Measurements from ENCODE around the gene PSMF1. TPM values are rescaled to one million over a fixed set of nuclear protein-coding genes. Genes with fewer than 3 reads are reported as not detected.

PSMF1 gene
- total RNA-seq, 1 donor from 2014 or later = 20.7 TPM

DNA sequence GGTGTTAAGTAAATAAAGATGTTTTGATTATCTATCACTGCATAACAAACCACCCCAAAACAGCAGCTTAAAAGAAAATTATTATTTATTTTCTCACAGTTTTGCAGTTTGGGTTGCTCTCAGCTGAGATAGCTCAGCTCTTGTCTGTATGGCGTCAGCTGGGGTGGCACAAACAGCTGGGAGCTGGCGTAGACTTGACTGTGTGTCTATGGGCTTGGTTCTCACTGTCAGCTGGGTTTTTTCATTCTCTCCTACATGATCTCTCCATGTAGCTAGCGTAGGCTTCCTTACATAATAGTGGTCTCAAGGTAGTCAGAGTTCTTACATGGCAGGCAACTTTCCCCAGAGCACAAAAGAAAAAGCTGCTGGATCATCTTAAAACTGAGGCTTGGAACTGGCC is 72.9 kb downstream of the PSMF1 start:
- no peak for DNase-seq

DNA sequence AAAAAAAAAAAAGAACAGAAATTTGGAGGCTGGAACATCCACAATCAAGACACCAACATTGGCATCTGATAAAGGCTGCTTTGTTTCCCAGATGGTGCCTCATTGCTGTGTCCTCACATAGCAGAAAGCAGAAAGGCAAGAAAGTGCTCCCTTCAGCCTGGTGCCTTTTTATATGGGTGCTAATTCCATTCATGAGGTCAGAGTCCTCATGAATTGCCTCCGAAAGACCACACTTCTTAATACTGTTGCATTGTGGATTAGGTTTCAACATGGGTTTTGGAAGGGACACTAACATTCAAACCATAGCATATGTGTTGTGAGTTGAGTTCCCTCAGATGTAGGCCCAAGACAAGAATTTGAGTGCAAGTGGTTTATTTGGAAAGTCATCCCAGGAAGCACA is 76.8 kb downstream of the PSMF1 start:
- no peak for DNase-seq

DNA sequence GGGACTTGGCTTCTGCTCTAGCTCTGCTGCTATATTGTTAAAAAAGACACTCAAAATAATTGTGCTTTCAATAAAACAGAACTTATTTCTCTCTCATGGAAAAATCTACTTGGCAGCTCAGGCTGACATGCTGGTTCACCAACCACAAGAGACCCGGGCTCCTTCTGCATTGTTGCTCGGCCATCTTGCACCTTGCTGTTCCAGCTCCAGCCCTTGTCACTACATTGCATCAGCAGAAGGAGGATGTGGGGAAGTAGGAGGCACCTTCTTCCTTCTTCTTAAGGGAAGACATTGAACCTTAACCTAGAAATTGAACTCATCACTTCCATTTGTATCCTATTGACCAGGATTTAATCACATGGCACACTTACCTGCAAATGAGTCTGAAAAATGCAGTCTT is 78.2 kb downstream of the PSMF1 start:
- DNase-seq = no peak

DNA sequence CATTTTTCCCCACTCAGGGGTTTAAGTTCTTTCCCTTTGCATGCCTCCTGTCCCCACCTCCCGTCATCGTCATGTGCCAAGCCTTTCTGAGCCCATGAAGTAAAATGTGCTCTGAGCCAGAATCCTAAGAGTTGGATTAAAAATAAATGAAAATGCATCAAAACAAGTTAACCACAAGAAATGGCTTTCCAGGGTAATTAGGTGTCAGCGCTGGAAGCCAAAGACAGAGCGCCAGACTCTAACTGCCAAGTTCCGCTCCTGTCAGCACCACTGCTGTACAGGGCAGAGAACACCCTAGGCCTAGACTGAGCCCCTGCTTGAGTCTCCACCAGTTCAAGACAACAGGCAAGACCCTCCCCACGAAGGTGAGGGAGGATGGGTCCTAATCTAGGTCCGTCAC is 79.4 kb downstream of the PSMF1 start:
- no peak for DNase-seq

DNA sequence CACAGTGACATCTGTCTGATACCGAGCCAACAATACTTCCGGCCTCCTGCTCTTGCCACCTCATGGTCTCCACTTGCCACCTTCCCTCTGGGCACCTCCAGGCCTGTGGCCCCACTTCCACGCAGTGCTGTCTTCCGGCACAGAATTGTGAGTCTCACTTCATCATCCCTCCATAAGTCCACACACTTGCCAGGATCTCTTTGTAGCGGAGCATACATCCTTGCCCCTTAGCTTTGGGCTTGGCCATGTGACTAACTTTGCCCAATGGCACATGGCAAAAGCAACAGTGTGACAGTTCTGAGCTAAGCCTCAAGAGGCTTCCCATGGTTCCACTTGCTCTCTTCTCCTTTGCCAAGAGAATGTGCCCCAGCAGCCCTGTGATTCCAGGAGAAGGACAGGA is 80.3 kb downstream of the PSMF1 start:
- no peak for DNase-seq

DNA sequence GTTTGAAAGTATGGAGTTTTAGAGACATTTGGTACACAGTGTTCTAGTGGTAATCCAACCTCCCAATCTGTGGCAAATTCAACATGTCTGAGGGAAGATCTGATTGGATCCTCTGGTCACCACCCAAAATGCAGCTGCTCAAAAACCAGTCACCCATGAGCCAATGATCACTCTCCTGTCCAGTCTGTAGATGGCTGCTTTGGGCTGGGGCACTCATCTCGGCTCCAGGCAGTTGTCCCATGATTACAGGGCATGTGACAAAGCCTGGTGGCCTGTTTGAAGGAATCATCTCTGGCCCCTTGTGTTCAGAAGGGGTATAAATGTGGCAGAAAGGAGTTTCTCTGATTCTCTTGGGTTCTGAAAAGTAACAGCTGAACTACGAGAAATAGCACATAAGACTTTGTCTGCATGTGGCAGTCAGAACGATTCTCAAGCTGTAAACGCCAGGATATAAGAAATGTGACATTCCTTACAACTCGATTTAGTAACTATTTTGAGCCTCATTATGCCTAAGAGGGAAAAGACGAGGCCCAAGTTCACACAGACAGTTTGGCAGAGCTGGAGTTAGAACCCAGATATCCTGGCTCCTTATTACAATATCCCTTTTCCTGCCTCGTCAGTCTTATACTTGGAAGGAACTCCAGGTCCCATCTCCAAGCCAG is 80.9 kb downstream of the PSMF1 start:
- DNase-seq = no peak

DNA sequence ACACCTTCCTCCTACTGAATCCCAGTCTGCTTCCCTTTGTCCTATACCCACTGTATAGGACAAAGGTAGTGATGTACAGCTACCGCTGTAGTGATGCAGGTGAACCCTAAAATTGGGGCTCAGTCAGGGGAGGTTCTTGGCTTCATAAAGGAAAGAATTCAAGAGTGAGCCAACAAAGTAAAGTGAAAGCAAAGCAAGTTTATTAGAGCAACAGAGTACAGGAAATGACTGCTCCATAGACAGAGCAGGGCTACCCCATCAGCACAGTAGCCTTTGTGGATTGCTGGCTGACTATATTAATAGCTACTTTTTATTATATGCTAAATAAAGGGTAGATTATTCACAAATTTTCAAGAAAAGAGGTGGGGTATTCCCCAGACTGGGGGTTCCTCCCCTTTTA is 81.6 kb downstream of the PSMF1 start:
- no peak for DNase-seq

DNA sequence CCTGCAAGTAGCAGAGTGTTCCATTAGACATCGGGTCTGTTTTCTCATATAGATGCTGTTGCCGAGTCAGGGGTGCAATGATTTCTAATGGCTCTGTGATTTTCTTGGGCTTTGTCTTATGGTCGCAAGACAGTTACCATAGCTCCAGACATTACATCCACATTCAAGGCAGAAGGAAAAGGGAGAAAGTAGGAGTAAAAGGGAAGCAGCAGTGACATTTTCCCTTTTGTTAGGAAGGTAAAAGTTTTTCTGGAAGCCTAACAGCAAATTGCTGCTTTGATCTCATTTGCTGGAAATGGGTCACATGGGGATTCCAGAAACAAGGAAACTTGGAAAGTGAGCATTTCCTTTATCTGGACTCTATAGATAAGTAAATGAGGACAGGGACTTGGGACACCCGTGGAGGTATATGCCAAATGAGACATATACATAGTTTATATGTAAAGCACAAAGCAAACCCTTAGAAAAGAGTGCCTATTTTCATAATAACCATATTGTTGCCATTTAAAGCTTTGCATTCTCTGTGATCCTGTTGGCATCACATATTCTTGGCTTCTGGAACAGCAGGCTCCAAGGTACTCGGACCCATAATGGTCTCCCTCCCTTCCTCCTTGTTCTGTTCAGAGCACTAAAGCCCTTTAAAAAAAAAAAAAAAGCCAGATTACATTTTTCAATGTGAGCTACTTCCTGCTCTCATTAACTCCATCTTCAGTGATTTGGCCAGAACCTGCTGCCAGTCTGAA is 84.5 kb downstream of the PSMF1 start, which contains the start of gene C20orf202:
Gene C20orf202 (plus strand): TSS at position 693 of the 743 bp plus-strand sequence. CDS start 132 bp downstream, outside the sequence.
- DNase-seq = no peak

DNA sequence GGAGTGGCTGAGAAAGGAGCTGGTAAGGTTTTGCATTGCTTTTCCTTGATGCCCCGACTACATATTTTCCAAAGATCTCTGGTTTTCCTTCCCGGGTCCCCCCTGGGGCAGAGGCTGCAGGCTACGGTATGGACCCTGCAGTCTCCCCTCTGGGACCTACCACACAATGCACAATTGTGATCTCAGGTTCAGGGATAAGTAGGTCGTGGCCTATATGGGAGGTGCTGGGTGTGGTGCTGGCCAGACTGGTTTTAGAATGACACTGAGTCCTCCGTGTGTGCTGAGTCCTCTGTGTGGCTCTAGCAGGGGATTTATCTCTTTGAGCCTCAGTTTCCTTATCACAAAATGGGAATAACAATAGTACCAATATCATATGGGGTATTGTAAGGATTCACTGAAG is 85.2 kb downstream of the PSMF1 start:
- DNase-seq = no peak

DNA sequence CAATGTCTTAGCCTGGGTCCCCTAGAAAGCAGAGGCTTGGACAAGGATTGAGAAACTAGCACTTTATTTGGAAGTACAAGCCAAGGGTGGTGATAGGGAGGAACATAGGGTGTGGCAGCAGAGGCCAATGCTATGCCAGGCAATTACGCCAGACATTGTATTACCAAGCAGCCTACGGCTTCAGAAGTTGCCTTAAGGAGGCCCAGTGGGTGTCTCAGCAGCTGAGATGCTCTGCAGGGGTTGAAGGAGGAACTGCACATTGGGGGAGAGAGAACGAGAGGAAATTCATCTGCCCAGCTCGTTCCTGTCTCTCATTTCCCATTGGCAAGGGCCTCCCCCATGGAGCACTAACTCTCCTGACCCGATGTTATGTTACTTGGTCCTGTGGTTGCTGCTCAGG is 85.7 kb downstream of the PSMF1 start:
- no peak for DNase-seq

DNA sequence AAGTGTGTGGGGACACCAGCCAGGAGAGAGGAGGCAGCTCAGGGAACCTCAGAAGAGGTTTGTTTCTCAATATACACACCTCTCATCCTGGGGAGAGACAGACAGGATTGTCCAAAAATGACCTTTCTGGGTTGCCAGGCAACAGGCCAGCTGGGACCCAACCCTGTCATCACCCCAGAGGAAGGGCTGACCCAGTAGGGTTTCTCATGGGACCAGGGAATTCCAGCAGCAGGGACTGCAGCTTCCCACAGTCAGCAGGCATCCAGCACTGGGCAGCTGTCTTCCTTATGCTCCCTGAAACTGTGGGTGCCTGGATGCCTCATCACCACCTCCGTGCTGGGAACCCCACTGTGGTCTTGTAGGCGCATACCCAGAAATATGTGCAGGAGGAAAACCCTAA is 86.2 kb downstream of the PSMF1 start:
- no peak for DNase-seq

DNA sequence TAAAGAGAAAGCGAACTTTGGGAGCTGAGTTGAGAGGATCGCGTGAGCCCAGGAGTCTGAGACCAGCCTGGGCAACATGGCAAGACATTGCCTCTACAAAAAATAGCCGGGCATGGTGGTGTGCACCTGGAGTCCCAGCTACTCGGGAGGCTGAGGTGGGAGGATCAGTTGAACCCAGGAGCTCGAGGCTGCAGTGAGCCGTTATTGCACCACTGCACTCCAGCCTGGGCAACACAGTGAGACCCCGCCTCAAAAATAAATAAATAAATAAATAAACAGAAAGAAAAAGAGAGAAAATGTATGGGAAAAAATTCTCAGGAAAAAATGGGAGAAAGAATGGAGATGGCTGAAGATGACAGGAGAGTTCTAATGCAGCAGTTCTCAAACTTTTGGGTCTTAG is 87.4 kb downstream of the PSMF1 start:
- no peak for DNase-seq

DNA sequence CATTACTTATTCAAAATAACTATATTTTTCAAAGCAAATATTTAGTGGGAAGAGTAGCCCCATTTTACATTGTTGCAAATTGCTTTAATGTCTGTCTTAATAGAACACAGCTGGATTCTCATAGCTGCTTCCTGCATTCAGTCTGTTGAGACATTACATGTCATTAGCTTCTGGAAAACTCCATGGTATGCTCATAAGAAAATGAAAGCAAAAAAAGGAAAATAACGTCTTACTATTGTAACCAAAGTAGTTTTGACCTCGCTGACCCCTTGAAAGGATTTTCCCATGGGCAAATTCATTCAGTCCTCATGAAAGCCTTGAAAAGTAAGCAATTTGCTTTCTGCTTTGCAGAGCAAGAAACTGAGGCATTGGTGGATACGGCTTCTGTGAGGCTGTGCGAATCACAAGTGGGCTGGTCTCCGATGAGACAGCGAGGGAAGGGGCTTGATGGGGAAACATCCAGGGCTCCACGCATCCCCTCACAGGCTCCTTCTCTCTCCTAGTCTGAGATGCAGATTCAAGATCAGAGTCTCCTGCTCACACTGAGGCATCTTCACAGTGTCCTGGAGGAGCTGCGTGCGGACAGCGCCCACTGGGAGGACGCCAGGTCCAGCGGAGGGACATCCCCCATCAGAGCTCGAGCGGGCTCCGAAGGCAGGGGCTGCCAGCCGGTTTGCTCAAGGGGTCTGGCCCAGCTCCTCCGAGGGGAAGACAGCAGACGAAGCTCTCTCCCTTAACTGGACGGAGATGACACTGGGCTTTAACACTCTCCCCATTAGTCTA is 88.2 kb downstream of the PSMF1 start:
- no peak for DNase-seq

DNA sequence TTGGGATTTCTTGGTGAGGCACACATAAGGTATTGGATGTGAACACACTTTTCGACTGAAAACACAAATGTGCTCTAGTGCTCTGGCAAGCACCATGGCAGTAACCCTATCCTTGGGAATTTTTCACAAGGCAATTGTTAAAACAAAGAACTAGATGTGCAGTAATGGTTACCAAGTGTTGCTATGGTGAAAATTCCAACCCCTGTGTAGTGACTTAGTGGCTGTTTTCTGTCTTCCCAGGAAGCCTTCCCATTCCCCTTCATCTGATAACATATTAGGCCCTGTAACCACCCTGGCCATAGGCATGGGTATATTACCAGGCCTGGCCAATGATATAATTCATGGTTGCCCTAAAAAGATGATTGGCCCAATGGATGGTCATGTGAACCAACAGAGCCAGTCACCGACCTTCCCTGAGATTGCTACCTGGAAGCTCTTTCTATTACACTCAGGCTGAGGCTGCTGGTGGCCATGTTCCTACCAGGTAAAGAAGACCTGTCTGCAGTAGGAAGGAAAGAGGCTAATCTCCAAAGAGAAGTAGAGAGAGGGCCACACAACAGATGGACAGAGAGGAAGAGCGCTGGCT is 89.0 kb downstream of the PSMF1 start:
- DNase-seq = no peak

DNA sequence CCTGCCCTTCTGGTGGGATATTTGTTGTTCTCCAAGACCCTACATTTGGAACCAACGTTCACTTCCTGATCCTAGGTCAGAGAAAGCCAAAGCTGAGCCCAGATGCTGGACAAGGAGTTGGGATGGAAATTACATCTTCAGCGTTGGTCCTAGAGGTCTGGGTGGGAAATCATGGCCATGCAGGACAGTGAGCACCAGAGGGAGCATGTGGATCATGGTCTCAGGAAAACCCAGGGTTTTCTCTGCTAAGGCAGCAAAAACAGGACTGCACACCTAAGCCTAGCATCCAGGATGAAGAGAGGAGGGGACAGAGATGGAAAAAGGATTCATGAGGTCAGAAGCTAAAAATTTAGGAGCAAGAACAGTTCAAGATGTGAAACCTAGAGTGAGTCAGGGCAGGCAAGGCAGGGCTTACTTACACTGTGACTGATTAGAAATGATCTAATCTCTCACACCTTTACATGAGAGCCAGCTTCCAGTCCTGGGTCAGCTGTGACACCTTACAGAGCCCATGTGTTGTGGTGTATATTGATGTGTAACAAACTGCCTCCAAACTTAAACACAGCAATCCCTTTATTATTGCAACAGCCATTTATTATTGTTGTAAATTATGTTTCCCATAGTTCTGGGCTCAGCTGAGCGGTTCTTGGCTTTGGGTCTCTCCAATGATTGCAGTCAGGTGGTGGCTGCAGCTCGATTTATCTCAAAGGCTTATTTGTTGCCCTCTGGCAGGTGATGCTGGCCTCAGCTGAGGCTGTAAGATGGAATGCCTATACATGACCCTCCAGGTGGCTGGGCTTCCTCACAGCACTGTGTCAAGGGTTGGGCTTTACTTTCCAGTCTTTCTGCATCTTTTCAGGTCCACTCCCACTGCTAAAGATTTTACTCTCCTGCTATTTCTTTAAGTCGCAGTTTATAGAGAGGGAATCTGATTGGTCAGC is 91.3 kb downstream of the PSMF1 start:
- no peak for DNase-seq

DNA sequence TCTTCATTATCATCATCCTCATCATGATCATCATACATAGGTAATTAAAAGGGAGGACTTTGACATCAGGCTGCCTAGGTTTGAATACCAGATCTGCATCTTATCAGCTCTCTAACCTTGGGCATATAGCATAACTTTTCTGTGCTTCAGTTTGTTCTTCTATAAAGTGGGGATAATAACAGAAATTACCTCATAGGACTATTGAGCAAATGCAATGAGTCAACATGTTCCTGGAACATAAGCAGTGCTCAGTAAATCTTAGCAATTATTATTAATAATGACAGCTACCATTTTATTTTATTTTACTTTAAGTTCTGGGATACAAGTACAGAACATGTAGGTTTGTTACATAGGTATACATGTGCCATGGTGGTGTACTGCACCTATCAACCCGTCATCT is 92.1 kb downstream of the PSMF1 start:
- DNase-seq = no peak

DNA sequence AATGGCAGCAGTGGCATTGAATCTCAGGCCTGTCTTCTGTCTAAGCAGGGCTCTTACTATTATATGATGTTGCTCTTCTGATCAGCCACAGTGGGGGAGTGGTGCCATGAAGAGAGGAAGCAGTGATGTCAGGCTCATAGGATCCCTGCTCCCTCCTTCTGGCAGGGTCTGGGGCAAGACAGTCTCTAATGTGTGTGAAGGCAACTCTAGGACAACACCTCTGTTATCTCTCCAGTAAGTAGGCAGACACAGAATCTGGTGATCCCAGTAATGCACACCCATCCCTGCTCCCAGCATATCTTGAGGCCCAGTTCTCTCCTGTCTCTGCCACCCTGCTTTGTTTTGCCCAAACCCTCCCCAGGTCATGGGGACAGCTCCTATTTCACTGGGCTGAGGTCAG is 93.6 kb downstream of the PSMF1 start:
- no peak for DNase-seq

DNA sequence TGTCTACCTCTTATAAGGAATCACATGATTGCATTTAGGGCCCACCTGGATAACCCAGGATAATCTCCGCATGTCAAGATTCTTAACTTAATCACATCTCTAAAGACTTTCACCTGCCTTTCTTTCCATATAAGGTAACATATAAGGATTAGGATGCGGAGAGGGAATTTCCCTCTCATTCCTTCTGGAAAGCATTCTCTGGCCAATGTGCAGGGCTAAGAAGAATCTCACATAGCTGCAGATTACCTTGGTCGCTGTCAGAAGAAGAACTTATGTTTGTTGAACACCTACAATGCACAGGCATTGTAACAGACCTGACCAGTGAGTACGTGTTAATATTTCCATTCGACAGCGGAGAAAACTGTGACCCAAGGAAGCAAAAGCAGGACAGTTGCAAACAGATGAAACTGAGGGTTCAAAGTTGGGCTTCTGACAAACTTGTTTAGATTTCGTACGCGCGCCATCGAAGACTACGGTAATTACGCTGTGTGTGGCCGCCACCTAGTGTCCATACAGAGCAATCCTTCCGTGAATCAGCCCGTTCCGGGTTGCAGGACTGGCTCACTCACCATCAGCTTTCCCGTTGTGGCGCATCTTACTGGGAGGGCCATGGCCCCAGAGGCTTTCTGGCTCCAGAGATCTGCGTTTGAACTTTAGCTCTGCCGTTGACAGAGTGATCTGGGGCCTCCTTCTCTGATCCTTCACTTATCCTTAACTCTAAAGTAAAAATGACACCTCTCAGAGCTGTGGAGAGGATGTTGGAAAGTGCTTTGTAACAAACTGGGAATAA is 94.4 kb downstream of the PSMF1 start:
- peak; percentile 43 for DNase-seq

DNA sequence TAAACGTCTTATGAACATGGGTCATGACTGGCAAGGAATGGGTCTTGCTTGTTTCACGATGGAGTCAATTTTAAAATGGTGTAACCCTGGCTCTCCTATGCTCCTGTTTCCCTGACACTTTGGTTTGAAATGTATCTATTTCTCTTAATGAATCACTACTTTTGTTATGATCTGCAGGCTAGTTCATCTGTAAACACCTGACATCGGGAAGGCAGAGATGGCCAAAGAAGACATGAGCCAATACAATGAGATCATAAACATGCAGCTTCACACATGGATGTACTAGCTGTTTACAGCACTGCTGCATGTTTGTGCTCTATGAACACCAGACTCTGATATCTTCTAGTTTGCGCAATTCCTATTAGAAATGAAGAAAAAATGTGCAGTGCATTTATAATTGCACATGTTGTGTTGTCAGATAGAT is 96.4 kb downstream of the PSMF1 start:
- no peak for DNase-seq

DNA sequence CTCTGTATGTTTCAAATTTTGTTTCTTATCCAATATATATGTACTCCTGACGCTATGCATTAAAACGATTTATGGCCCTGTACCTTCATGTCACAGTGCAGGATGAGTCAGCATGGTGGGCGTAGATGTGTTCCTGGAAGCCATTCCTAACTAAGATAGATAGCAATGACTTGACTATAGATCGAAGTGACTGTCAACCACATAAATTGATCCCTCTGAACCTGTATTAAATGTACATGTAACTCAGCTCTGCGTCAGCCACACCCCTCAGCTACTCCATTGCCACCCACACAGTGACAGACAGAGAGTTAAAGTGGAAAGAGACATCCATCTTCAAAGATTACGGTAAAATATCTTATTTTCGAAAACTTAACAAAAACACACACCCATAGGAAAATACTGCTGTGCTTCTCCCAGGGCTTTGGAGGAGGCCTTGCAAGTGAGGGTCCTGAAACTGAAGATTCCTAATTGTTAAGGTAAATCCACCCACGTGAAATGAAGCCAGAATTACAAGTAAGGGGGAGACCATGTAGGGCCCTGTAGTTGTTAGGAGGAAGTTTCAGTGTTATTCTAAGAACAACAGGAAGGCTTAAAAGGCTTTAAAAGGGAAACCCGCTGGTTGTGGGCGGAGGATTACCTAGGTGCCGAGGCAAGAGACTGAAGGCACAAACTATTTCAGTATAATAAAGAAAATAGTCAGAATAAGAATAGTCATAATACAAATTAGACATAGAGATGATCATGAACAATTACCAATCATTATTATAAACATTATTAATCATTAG is 97.2 kb downstream of the PSMF1 start:
- no peak for DNase-seq

Measured in occipital lobe (tissue), 2 donors.